GM19397 (cell line): Measurements from ENCODE around the gene ELMO3.

Source experiments
- ATAC-seq: cut with Tn5 transposase; IDR thresholded peaks from one replicate; pipeline ENCODE4 v1.9.1; 2021; ENCODE audit warnings: mild to moderate bottlenecking, moderate library complexity; ENCODE audit not compliant: unreplicated experiment

ELMO3 gene

DNA sequence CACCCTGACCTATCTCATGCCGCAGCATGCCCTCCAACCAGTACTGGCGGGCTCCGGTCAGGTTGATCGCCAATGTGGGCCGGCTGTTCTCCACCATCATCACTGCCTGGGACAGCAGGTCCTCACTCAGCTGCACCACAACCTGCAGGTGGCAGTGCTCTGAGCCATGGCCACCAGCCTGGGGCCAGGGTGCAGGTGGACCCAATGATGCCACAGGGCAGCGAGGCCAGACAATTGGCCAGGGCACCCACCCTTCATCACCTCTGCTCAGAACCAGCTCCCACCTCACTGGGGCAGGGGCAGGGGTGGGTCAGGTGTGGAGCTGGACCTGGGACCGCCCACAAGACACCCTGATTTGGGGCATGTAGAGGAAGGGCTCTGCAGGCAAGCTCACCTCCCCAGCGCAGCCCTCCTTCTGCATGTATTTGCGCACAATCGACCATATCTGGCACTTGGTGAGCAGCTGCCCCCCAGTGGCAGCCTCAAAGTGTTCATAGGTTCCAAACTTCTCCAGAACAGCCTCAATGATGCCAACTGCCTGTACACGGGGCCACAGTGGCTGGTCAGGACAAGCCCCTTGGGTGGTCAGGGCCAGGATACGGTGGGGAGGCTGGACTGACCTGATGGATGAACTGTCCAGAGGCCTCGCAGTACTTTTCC lies 19.4 kb upstream of the ELMO3 start:
- no peak for ATAC-seq

DNA sequence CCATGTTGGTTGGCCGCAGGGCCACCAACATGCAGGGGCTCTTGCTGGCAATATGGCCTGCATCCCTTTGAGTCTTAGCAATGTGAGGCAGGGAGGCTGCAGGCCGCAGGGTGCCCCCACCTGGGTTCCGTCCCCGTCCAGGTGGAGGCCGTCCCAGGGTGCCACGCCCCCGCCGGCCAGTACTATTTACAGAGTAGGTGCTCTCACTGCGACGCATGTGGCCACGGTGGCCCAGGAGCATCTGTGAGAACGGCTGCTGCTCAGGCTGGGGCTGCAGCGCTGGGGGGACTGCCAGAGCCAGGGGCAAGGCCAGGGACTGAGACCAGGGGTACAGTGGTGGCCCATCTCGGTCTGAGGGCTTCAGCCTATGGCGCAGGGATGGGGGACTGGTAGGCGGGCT lies 18.8 kb upstream of the ELMO3 start:
- no peak for ATAC-seq

GRCh38 chr16:67181346-67181745 lies 17.6 kb upstream of the ELMO3 start:
- ATAC-seq, result no peak

DNA sequence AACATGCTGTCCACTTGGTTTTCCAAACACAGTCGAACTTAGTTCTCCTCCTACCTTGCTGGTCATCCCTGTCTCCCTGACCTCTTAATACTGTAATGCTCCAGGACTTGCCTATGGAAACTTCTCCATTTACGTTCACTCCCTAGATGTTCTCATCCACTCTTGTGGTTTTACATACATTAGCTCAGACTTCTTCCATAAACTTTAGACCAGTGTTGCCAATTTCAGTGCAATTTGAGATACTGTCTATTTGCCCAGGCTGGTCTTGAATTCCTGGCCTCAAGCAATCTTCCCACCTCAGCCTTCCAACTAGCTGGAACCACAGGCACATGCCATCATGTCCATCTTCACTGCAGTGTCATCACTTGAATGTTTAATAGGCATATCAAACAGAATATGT lies 16.6 kb upstream of the ELMO3 start:
- no peak for ATAC-seq

DNA sequence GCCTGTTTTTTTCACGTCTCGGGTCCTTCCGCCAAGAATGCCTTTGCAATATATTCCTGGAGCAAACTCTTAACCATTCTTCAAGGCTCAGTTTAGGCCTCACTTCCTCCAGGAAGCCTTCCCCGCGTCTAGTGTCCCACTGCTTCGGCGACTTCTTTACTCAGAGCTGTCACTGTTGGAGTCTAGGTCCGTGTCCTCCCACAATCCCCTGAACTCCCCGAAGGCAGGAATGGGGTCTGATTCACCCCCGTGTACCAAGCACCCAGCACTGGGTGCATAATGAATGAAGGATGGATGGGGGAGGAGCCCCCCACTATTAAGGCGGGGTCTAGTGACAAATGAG lies 15.7 kb upstream of the ELMO3 start:
- no peak for ATAC-seq

GRCh38 chr16:67183627-67184452 lies 15.1 kb upstream of the ELMO3 start, which contains the start of gene MATCAP1:
TSS of gene MATCAP1 (minus strand) at chr16:67183963. CDS start at chr16:67180610, 3,353 bp downstream.
- peak; percentile 80 for ATAC-seq

GRCh38 chr16:67184453-67184994 lies 14.4 kb upstream of the ELMO3 start:
- ATAC-seq, result peak; percentile 9

- ATAC-seq, result no peak
Measured at GRCh38 chr16:67184995-67185650, 13.8 kb upstream of the ELMO3 start.

- no peak for ATAC-seq
Measured at GRCh38 chr16:67185651-67186134, 13.2 kb upstream of the ELMO3 start.

DNA sequence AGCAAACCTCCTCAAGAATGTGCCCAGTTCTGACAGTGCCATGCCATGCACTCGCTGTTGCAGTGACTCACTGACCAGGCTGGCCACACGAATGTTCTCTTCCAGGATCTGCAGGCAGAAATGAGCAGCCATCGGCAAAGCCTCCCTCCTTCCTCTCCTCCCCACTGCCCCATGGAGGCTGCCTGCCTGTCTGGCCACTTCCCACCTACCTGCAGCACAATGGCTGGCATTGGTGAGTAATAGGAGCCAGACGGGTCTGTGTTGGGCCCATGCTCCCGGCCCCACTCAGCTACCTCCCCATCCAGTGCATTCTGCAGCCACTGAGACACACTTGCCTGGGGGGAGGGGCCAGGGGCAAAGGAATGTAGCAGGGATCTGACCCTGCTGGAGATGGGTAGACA lies 12.4 kb upstream of the ELMO3 start:
- no peak for ATAC-seq

GRCh38 chr16:67187175-67187890 lies 11.6 kb upstream of the ELMO3 start:
- ATAC-seq, result no peak

DNA sequence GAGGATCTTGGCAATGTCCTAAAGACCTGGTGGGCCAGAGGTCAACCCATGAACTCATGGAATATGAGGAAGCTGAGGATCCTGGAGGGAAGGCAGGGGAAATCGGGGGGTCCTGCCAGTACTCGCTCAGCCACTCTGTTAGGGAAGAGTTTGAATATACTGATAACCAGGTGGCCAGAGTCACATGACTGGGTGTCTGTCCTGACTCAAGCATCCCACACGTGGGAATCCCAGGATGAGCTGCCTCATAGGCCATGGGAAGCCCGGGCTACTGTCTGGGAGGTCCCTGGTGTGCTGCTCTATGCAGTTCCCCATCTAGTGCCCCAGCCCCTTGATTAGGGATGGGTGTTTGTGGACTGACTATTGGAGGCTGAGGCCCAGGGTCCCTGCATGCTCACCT lies 10.6 kb upstream of the ELMO3 start:
- ATAC-seq, result no peak

DNA sequence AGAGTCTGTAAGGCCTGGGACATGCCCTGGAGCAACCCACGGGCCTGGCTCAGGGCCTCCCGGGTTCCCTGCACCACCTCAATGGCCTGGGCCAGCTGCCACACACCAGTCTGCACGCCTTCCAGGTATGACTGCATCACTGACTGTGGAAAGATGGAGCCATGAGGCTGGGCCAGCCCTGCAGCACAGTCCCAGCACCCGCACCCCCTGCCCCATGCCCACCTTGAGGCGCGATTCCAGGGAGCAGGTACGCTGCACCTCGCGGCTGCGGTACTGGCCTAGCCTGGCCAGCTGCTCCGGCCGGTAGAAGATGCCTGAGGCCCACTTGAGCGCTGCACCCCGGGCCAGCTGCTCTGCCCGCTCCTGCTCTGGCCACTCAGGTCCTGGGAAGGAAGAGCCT lies 10.1 kb upstream of the ELMO3 start:
- no peak for ATAC-seq

DNA sequence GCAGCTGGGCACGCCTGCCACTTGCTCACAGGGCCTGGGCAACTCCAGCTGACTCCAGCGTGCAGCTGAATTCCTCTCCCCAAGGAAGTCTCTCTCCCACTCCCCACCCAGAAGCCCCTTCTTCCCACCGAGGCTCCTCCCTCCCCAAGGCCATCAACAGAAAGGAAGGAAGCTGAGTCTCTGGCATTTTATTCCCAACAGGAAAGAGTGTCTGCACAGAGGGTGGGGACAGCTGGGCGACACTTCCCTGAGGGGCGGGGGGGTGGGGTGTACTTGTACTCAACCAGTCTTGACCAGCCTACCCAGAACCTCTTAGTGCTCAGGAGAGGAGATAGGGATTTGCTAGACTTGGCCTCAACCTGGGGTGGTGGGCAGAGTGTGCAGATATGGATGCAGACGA lies 8.9 kb upstream of the ELMO3 start, which contains the start of gene EXOC3L1:
Gene EXOC3L1 (minus strand): TSS at position 96 of the 400 bp plus-strand sequence. CDS start 460 bp downstream, outside the sequence.
- no peak for ATAC-seq

DNA sequence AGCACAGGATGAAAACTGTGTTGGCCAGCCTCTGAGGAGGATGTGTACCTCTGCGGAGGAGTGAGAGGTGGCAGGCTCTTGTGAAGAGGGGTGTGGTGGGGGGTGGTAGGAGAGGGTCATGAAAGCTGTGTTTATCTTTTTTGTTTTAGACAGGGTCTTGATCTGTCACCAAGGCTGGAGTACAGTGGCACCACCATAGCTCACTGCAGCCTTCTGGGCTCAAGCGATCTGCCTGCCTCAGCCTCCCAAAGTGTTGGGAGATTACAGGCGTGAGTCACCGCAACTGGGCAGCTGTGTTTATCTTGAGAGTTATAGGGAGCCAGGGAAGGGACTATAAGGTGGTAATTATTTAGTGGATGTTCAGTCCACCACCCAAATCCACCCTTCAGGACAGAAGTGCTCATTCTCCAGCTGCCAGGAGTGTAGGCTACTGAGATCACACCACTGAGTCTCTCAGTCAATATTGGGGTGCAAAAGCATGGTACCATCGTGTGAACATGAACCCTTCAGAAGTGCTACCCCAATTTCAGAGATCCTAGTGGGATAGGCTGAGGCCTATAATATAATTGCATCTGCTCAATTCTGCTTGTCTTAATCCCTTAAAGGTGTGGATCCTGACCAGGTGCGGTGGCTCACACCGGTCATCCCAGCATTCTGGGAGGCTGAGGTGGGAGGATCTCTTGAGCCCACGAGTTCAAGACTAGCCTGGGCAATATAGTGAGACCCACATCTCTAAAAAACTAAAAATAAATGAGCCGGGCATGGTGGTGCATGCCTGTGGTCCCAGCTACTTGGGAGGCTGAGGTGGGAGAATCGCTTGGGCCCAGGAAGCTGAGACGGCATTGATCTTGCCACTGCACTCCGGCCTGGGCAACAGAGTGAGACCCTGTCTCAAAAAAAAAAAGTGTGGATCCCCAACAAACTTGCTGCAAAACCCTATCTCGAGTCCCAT lies 8.2 kb upstream of the ELMO3 start:
- no peak for ATAC-seq

DNA sequence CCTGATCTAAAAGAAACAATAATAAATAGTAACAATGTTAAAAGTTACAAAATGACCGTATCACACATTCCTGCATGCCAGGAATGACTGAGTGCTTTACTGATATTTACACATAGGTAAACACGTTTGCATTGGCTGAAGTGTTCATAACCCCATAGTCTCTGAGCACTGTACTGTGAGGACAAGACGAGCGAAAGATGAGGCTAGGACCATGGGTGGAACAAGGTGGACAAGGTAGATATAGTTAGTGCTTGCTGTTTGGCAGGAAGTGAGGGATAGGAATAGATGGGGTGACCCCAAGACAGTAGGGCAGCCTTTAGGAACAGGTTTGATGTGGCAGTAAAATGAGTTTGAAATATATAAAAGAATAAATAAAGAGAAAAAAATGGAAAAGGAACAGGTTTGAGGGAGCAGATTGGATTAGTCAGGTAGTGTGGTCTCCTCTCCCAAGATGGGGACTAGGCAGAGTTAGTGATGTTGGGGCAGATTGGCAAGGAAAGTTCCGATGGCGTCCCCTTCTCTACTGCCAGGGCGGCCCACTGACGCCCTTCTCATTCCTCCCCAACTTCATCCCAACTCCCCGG lies 7.4 kb upstream of the ELMO3 start:
- no peak for ATAC-seq

DNA sequence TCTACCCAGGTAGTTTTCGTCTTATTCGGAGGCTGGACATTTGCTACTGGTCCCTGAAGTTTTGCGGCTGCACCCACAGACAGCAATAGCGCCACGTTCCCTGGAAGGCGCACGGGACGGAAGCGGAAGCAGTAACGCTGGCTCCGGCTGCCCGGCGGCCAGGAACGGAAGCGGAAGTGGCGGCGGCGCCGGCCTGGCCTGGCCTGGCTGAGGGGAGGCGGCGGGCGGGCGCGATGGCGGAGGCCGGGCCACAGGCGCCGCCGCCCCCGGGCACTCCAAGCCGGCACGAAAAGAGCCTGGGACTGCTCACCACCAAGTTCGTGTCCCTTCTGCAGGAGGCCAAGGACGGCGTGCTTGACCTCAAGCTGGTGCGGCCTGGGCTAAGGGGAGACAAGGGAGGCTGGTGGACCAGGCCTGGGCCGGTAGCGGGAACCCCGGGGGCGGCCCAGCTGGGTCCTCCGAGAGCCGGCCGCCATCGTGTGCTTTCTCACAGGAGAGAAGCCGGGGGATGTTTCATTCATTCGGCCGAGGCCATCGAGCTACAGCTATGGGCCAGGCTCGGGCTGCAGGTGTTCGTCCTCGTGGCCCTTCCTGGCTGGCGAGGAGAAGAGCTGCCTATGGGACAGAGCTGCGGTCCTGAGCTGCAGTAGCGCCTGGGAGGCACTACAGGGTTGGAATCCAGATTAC lies 6.8 kb upstream of the ELMO3 start, which contains the start of gene E2F4:
Gene E2F4 (plus strand): TSS at position 161 of the 687 bp plus-strand sequence. CDS start 73 bp downstream, at position 234.
- ATAC-seq, result peak; percentile 91

- ATAC-seq, result no peak
Measured at GRCh38 chr16:67192781-67193361, 6.1 kb upstream of the ELMO3 start.
